Non-pigmented ciliary epithelial cell (primary cell): ENCODE measurements around the gene CLCN3.
"Not testable (repeated sequence)": the region's sequence is repeated elsewhere in the genome, so short reads cannot be mapped to it uniquely, and the experiment has no call there.

ENCODE experiments used
- DNase-seq: peaks from one replicate; pipeline ENCODE4 v3.0.0-alpha.2; 2010; ENCODE audit warnings: low read depth

The CLCN3 gene

GRCh38 chr4:169657470-169658107 lies 37.2 kb downstream of the CLCN3 start:
- no peak for DNase-seq

GRCh38 chr4:169658196-169658595 lies 37.8 kb downstream of the CLCN3 start:
- DNase-seq, result no peak

GRCh38 chr4:169658975-169659715 lies 38.8 kb downstream of the CLCN3 start:
- no peak for DNase-seq

- DNase-seq, result peak; percentile 98
Observed at GRCh38 chr4:169659716-169660670, 39.6 kb downstream of the CLCN3 start.

- DNase-seq, result no peak
Observed at GRCh38 chr4:169660929-169661328, 40.6 kb downstream of the CLCN3 start.

GRCh38 chr4:169661761-169662160 lies 41.4 kb downstream of the CLCN3 start:
- no peak for DNase-seq

- no peak for DNase-seq
Observed at GRCh38 chr4:169662206-169662605, 41.8 kb downstream of the CLCN3 start.

- DNase-seq, result no peak
Observed at GRCh38 chr4:169663402-169663801, 43.0 kb downstream of the CLCN3 start.

- peak; percentile 31 for DNase-seq
Observed at GRCh38 chr4:169663831-169664230, 43.5 kb downstream of the CLCN3 start.

- no peak for DNase-seq
Observed at GRCh38 chr4:169664615-169665014, 44.2 kb downstream of the CLCN3 start.

- DNase-seq, result no peak
Observed at GRCh38 chr4:169665046-169665737, 44.8 kb downstream of the CLCN3 start.

GRCh38 chr4:169668069-169668721 lies 47.8 kb downstream of the CLCN3 start:
- DNase-seq, result no peak

GRCh38 chr4:169675825-169676224 lies 55.4 kb downstream of the CLCN3 start:
- no peak for DNase-seq

- no peak for DNase-seq
Observed at GRCh38 chr4:169677150-169677748, 56.9 kb downstream of the CLCN3 start.

GRCh38 chr4:169678486-169678885 lies 58.1 kb downstream of the CLCN3 start:
- DNase-seq, result not testable (repeated sequence)

GRCh38 chr4:169678951-169679591 lies 58.7 kb downstream of the CLCN3 start:
- not testable (repeated sequence) for DNase-seq

GRCh38 chr4:169682372-169683047 lies 62.1 kb downstream of the CLCN3 start:
- no peak for DNase-seq

GRCh38 chr4:169689681-169690080 lies 69.3 kb downstream of the CLCN3 start:
- DNase-seq, result no peak

GRCh38 chr4:169690787-169691186 lies 70.4 kb downstream of the CLCN3 start:
- no peak for DNase-seq

- DNase-seq, result no peak
Observed at GRCh38 chr4:169698331-169698730, 78.0 kb downstream of the CLCN3 start.
